GM12875 (cell line): ENCODE measurements around the gene PIGU.

Experiments
- H3K4me3 ChIP-seq: one replicate; pipeline ENCODE4 v1.5.1; 2011; ENCODE audit warnings: low read depth, low read length, control low read depth
- CTCF ChIP-seq: IDR thresholded peaks from 2 replicates; pipeline ENCODE4 v1.5.1; 2011; ENCODE audit warnings: low read depth, mild to moderate bottlenecking, control low read depth, inconsistent platforms, low read length, moderate library complexity, borderline replicate concordance; ENCODE audit not compliant: insufficient read depth

PIGU gene

GRCh38 chr20:34547844-34548613 is 128.9 kb downstream of the PIGU start:
- no peak overlapping the region for H3K4me3 ChIP-seq
- TF ChIP-seq CTCF = no peak

DNA sequence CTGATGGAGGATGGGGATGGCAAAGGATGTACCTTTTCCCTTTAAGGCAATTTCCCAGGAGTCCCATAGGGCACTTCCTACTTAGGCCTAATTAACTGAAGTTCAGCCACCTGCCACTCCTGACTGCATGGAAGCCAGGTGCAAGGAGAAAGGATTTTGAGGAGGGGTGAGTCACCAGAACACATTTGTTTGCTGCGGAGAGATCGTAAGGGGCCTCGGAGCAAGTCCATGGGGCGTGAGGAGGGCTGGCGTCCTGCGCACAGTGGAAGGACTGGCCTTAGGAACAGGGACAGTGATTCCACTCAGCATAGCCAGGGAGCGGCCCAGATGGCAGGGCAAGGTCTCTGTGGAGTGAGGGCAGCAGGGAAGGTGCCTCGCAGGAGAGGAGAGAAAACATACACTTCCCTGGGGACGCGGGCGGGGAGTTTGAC is 130.1 kb downstream of the PIGU start:
- no peak overlapping the region for H3K4me3 ChIP-seq
- TF ChIP-seq CTCF = no peak

DNA sequence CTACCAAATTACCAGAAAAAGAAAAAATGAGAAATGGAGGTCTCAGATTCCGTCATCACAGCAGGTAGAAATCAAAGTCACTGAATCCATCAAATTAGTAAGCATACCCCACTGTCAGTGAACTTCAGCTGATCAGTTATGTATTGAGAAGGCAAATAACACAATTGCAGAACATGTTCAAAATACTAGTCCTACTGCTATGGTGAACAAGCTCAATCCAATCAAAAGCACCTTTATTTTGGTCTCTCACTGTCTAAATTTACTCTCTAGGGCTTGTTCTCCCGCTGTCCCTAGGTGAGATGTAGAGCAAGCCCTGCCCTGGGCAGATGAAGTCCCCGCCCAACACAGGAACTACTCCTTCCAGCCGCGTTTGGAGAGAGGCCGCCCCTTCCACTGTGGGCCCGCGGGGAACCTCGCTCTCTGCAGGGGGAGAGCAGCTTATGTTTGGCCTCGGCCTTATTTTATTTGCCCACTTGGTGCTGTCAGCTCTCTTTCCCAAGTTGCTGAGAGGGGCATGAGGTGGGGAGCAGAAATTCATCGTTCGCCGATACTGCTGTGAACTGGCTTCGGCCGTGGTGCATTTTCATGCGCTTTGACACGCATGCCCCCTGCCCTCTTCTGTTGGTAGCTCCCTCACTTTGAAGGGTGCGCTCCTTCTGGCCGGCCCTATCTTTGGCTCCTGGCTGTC is 132.6 kb downstream of the PIGU start:
- TF ChIP-seq CTCF = no peak
- H3K4me3 ChIP-seq = no peak overlapping the region

- no peak for TF ChIP-seq CTCF
- no peak overlapping the region for H3K4me3 ChIP-seq
These were observed 133.3 kb downstream of the PIGU start for GRCh38 chr20:34543463-34544056.

GRCh38 chr20:34542439-34542838 is 134.5 kb downstream of the PIGU start:
- no peak overlapping the region for H3K4me3 ChIP-seq
- TF ChIP-seq CTCF = no peak

DNA sequence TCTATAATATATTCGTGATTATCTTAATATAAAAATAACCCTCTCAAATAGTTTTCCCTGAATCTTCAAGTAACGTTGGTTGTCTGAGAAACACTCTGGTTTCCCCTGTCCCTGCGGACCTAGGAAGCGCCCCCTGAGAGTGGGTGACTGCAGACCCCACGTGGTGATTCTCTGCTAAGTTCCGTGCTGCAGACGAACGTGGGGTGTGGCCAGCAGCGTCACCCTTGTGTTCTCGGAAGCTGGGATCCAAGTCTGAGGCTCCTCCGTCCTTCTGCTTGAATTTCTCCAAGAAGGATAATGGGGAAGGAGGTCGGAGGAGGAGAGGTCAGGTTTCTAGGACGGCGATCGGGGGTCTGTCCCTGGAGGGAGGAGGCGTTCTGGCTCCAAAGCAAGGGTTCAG is 135.0 kb downstream of the PIGU start:
- no peak overlapping the region for H3K4me3 ChIP-seq
- TF ChIP-seq CTCF = no peak
